Germinal center (tissue), 1 donor: ENCODE results near the gene MOGAT1.
"Not testable (repeated sequence)": the region's sequence is repeated elsewhere in the genome, so short reads cannot be mapped to it uniquely, and the experiment has no call there.

Experiments used
- DNase-seq: peaks from one replicate; pipeline ENCODE4 v3.0.0; 2012; ENCODE audit warnings: mixed read lengths, low spot score

Gene MOGAT1

DNA sequence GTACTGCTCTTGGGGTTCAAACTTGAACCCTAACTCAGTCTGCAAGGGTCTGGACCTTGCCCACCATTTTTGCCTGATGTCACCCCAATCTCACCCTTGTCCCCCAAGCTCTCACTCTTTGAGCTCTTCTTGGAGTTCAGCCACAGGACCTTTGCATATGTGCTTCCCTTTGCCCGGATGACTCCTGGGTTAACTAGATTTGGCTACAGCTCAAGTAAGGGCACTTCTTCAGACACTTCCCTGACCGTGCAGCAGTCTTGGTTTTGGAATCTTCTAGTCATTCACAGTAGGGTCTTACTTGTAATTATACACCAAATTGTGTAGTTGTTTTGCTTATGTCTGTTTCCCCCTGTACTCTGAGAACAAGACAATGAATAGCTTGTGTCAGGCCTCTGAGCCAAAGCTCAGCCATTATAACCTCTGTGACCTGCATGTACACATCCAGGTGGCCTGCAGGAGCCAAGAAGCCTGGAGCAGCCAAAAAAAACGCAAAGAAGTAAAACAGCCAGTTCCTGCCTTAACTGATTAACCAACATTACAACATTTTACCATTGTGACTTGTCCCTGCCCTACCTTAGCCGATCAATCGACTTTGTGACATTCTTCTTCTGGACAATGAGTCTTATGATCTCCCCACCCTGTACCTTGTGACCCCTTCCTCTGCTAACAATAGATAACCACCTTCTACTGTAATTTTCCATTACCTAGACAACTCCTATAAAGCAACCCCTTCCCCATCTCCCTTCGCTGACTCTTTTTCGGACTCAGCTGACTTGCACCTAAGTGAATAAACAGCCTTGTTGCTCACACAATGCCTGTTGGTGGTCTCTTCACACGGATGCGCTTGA, 1.0 kb upstream of the MOGAT1 start:
- no peak for DNase-seq

- no peak for DNase-seq
Observed at GRCh38 chr2:222672068-222672401, 577 bp downstream of the MOGAT1 start.

GRCh38 chr2:222673273-222673672, 1.8 kb downstream of the MOGAT1 start:
- DNase-seq = no peak

GRCh38 chr2:222673883-222674282, 2.4 kb downstream of the MOGAT1 start:
- DNase-seq = peak; percentile 12

- no peak for DNase-seq
Observed at GRCh38 chr2:222677981-222678380, 6.5 kb downstream of the MOGAT1 start.

DNA sequence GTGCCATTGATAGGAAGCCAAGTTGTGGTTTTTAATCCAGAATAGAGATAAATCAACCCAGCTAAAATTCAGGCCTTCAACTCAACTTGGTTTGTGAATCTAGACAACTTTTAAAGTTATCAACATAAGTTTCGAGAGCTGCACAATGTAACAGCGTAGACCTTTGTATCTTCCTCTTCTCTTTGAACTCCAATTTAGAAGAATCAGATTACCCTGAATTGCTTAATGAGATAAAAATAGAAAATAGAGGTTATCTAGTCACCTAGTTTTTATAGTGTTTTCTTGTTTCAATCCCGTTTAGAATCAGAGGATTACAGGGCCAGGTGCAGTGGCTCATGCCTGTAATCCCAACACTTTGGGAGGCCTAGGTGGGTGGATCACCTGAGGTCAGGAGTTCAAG, 12.3 kb downstream of the MOGAT1 start:
- no peak for DNase-seq

DNA sequence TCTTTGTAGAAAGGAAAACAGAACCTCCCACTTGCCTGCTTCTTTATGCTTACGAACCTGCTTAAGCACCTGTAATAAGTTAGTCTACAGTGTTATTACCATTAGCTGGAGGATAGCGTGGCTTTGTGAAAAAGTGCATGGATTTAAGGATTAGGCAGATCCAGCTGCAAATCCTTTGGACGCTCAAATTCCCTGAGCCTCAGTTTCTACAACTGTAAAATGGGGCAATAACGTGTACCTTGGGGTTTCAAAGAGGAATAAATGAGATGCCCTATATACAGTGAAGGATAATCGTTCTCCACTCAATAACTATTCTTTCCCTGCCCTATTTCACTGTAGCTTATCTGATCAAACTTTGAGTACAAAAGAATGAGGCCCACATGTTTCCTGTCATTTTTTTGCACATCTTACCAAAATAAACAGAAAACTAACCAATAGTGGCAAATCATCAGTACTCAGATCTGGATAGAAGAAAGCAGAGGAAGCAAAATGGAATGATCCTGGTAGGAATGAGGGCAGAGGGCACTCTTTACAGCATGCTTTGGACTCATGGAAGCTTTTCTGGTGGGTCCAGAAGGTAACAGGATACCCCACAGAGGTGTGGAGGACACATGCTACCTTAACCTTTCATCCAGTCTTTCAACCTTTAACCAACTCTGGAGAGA, 14.8 kb downstream of the MOGAT1 start:
- no peak for DNase-seq

DNA sequence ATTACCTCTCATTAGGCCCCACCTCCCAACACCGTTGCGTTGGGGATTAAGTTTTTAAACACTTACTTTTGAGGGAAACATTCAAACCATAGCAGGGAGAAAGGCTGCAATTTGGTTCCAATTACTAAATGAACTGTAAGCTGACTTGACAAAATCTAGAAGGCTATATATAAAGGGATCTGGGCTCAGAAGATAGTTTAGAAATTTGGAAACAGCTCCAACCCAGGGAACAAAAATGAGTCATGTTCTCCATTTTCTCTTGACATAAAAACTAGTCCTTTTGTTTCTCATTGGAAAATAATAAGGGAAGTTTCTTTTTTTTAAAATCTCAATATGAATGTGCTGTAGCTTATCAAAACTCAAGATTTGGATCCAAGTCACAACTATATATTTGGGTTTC, 17.5 kb downstream of the MOGAT1 start:
- DNase-seq = no peak

DNA sequence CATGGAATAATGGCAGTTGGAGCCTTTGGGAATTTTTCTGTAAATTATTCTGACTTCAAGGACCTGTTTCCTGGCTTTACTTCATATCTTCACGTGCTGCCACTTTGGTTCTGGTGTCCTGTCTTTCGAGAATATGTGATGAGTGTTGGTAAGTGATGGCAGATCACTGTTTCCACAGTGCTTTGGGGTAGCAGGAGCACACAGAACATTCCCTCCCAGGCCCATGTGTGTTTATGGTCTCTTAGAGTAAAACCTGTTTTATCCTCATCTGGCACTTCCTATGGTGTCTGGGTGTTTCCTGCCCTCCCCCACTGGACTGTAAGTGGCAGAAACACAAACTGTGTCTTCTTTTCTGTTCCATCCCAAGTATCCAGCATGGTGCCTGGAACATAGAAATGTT, 17.9 kb downstream of the MOGAT1 start:
- DNase-seq = no peak

DNA sequence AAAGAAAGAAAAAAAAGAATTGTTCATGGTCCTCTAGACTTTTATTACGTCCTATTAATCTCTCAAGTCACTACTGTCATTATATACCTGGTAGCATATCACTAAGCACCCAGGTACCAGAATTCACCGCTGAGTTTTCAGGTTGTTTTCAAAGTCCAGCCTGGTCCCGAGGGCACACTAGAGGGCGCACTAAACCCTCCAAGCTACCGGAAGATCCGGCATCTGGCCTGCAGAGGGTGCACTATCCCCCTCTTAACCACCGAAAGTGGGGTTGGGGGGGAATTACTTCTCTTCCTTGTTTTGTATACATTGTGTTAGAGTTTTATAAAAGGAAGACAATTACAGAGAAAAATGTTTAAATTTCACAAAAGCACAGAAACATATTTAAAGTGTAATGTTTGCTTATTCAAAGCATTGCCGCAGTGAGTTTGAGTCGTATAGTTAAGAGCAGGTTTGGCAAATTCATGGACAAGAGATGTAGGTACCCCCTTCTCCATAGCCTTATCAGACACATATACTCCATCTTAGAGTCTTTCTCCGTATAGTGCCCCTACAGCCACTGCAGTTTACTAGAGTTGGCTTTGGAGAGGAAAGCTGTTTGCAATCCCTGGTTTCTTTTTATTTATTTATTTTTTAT, 19.2 kb downstream of the MOGAT1 start:
- peak; percentile 91 for DNase-seq

GRCh38 chr2:222693413-222693812, 22.0 kb downstream of the MOGAT1 start:
- DNase-seq = not testable (repeated sequence)

DNA sequence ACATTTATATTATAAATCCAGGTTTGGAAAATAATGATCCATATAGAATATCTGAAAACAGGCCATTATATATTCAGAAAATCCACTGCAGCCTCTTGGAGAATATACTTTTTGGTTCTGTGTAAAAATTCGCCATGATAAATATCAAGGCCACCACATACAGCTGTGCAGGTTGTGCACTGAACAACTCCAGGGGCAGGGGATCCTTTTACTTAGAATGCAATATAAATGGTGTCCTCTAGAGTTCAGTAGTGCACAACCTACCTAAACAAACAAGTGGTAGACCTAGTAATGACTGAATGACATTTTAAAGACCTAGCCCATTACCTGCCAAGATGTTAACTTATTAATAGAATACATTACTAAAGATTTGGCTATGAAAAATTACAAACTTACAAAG, 22.4 kb downstream of the MOGAT1 start:
- no peak for DNase-seq

DNA sequence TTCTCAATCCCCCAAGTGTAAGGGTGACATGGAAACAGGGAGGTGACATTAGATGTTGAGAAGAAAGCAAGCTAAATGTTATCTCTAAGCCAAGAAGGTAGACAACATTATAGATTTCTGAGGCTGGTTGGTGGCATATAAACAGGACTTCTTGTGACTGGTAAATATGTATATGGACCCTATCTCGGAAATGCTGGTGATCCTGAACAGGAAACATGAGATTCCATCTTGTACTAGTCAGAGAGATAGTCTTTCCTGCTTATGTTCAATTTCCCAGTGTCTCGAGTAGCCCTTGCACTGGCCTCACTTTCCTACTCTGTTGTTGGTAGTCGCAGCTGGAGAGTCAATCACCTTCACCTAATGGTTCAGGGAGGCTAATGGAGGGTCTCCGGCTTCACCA, 26.8 kb downstream of the MOGAT1 start:
- DNase-seq = no peak

DNA sequence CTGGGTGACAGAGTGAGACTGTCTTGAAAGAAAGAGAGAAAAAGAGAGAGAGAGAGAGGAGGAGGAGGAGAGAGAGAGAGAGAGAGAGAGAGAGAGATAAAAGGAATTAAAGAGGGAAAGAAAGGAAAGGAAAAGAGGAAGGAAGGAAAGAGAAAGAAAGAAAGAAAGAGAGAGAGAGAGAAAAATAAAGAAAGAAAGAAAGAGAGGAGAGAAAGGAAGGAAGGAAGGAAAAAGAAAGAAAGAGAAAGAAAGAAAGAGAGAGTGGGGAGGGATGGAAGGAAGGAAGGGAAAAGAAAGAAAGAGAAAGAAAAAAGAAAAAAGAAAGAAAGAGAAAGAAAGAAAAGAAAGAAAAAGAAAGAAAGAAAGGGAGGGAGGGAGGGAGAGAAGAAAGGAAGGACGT, 29.8 kb downstream of the MOGAT1 start:
- no peak for DNase-seq

GRCh38 chr2:222701721-222702131, 30.3 kb downstream of the MOGAT1 start:
- DNase-seq = no peak

- DNase-seq = no peak
Observed at GRCh38 chr2:222703091-222703490, 31.6 kb downstream of the MOGAT1 start.

DNA sequence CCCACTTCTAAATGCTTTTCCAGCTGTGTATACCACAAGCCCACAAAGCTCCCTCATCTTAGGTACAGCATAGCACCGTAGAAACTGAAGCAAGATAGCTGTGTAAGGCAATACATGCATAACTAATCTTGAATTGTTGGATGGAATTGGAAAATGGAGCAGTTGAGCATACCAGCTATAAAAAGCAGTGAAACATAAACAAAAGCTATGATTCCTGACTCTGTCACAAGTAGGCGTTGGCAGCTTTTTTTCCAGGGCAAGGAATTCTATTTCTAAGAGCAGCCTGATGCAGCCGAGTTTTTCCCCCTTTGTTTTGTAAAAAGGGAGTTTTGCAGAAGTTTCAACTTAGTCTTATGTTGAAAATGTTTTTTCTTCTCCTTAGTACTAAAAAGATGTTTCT, 32.4 kb downstream of the MOGAT1 start:
- no peak for DNase-seq

DNA sequence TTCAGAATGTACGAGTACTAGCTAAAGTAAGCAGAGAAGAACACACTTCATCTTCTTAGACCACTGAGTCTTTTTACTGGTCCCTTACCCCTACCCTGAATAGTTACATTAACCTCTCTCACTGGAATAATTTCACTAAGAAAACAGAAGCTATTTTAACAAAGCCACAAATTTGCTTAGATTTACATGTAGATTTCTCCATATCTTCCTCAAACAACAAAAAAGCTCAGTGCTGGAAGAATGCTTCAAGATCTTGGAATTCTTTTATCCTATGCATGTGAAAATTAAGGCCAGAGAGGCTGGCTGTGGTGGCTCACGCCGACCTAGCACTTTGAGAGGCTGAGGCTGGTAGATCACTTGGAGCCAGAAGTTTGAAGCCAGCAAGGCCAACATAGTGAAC, 35.2 kb downstream of the MOGAT1 start:
- no peak for DNase-seq

GRCh38 chr2:222707102-222707688, 35.7 kb downstream of the MOGAT1 start:
- no peak for DNase-seq

GRCh38 chr2:222707689-222708273, 36.3 kb downstream of the MOGAT1 start:
- DNase-seq = no peak

- peak; percentile 33 for DNase-seq
Observed at GRCh38 chr2:222708274-222708710, 36.8 kb downstream of the MOGAT1 start.

DNA sequence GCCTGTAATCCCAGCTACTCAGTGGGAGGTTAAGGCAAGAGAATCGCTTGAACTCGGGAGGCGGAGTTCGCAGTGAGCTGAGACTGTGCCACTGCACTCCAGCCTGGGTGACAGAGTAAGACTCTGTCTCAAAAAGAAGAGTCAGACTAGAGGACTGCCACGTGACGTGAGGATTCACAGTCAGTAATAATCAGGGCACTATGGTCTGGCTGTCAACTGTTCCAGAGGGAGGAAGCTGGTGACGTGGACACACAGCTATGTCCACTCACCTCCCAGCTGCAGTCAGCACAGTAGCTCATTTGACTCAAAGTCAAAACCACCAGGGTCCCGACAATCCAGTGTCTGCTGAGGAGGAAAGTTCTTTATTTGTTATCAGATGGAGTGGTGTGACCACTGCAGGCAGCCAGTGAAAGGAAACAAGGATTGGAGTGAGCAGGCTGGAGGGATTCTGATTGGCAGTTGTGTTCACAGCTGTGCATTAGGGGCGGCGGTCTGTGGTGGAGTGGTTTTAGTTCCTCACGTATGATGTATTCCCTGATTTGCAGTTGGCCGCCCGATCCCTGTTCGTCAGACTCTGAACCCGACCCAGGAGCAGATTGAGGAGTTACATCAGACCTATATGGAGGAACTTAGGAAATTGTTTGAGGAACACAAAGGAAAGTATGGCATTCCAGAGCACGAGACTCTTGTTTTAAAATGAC, 37.9 kb downstream of the MOGAT1 start:
- peak; percentile 14 for DNase-seq
